HEK293 (cell line): ENCODE results near the gene CKS1B.

Source experiments
- CTCF ChIP-seq: fragments of 450-650 bp; formaldehyde crosslinking; IDR thresholded peaks from 2 replicates; pipeline ENCODE4 v1.5.1; 2016; ENCODE audit warnings: missing biosample characterization, missing genetic modification characterization
- PRDM1 ChIP-seq: fragments of 450-650 bp; formaldehyde crosslinking; IDR thresholded peaks from 2 replicates; pipeline ENCODE4; 2016; ENCODE audit warnings: missing biosample characterization, missing genetic modification characterization
- REST ChIP-seq: fragments of 450-650 bp; formaldehyde crosslinking; IDR thresholded peaks from 2 replicates; pipeline ENCODE4 v1.5.1; 2016; ENCODE audit warnings: missing biosample characterization, missing genetic modification characterization
- SCRT2 ChIP-seq: fragments of 450-650 bp; formaldehyde crosslinking; IDR thresholded peaks from 2 replicates; pipeline ENCODE4 v1.5.1; 2016; ENCODE audit warnings: missing biosample characterization, missing genetic modification characterization
- YY2 ChIP-seq: fragments of 450-650 bp; formaldehyde crosslinking; IDR thresholded peaks from 2 replicates; pipeline ENCODE4 v1.5.1; 2016; ENCODE audit warnings: missing biosample characterization, missing genetic modification characterization
- ZNF184 ChIP-seq: fragments of 450-650 bp; IDR thresholded peaks from 2 replicates; pipeline ENCODE4 v1.5.1; 2018; ENCODE audit warnings: missing biosample characterization, mild to moderate bottlenecking, missing genetic modification characterization
- TF ChIP-seq, protein P1 (sequence below): fragments of 450-650 bp; formaldehyde crosslinking; IDR thresholded peaks from 2 replicates; pipeline ENCODE4 v1.5.1; 2016; ENCODE audit warnings: missing biosample characterization, missing genetic modification characterization

- TF ChIP-seq PRDM1 (tag by site-specific recombination), result no peak
- no peak for TF ChIP-seq YY2 (tag by site-specific recombination)
- no peak for TF ChIP-seq CTCF (tag by site-specific recombination)
- no peak for TF ChIP-seq ZNF184
- TF ChIP-seq, protein P1, sequence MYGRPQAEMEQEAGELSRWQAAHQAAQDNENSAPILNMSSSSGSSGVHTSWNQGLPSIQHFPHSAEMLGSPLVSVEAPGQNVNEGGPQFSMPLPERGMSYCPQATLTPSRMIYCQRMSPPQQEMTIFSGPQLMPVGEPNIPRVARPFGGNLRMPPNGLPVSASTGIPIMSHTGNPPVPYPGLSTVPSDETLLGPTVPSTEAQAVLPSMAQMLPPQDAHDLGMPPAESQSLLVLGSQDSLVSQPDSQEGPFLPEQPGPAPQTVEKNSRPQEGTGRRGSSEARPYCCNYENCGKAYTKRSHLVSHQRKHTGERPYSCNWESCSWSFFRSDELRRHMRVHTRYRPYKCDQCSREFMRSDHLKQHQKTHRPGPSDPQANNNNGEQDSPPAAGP, result no peak
- TF ChIP-seq SCRT2 (tag by site-specific recombination), result no peak
- TF ChIP-seq REST (tag by site-specific recombination), result no peak
Observed at GRCh38 chr1:155024315-155024714, 49.8 kb downstream of the CKS1B start.
